HS-5 (cell line): Measurements from ENCODE around the gene RUBCNL.

Source experiments
- DNase-seq: peaks from one replicate; pipeline ENCODE4 v3.0.0-alpha.2; 2012; ENCODE audit warnings: low read depth

Gene RUBCNL

GRCh38 chr13:46303742-46304385, 83.2 kb downstream of the RUBCNL start:
- no peak for DNase-seq

GRCh38 chr13:46297361-46297811, 89.7 kb downstream of the RUBCNL start:
- DNase-seq, result no peak

DNA sequence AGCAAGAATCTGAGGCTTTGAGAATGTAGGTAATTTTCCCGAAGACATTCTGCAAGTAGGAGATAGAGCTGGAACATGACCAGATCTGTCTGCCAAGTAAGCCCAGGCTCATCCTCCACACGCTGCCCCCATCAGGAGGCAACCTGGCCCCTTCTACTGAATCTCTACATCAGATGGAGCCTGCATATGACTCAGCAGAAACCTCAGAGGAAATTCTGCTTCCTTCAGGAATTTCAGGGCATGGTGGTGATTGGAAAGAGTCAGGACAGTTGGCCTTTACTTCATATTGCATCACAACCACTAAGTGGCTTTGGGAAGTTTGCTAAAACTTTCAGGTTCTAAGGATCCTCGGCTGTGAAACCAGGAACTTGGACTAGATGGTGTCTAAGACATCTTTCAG, 90.1 kb downstream of the RUBCNL start:
- DNase-seq, result peak; percentile 76

GRCh38 chr13:46296115-46296822, 90.8 kb downstream of the RUBCNL start:
- DNase-seq, result peak; percentile 72

GRCh38 chr13:46295491-46296114, 91.4 kb downstream of the RUBCNL start:
- DNase-seq, result no peak

DNA sequence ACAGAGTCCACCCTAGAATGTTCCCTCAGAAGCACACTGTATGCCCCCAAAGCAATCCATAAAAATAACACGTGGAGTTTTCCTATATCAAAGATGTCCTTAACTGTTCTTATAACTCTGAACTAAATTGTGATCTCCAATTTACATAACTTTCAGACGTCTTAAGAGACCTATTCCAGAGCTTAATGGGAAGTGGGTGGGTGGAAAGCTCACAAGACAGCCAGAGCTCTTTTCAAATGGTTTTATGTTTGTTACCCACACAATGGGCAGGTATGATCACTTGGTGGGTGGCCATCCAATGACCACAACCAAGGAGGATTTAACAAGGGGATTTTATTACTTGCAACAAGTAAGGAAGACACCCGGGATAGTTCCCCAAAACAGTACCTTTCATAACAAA, 93.6 kb downstream of the RUBCNL start:
- no peak for DNase-seq
